ENCODE data around the gene RBCK1. TPM values are rescaled to one million over a fixed set of nuclear protein-coding genes. Genes with fewer than 3 reads are reported as not detected.

RBCK1 gene
- total and polyA plus RNA-seq, 9 of the 15 experiments (the other 6 are each of a cell fraction or from before 2014, with no cell fraction given): 5.9 to 59.3 (median 26.5) TPM

DNA sequence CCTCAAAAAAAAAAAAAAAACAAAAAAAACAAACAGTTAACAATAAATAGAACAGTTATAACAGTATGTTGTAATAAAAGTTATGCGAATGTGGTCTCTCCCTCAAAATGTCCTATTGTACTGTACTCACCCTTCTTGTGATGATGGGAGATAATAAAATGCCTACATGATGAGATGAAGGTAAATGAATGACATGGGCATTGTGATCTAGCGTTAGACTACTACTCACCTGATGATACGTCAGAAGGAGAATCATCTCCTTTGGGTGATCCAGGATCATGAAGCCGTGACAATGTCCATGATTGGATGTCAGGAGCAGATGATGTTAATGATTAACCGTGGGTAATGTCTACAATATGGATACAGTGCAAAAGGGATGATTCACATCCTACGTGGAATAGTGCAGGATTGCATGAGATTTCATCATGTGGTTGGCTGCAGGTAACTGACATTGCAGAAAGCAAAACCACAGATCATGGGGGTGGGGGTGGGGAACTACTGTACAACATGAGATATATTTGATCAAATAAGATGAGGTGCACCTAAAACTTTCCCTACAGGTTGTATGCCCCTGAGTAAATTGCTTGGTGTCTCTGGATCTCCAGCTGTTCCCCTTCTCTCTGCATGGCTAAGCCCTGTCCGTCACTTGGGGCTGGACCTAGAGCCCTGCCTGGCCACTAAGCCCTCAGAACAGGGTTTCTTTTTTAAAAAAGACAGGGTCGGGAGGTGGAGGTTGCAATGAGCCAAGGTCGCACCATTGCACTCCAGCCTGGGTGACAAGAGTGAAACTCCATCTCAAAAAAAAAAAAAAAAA, 6.2 kb upstream of the RBCK1 start (continued):
- 0 out of 2 replicates have a peak, but pooled peaks have one; percentile 26 for TF ChIP-seq CBFA2T3 (IDR thresholded peaks at IDR 0.05)
- TF ChIP-seq, protein P1, sequence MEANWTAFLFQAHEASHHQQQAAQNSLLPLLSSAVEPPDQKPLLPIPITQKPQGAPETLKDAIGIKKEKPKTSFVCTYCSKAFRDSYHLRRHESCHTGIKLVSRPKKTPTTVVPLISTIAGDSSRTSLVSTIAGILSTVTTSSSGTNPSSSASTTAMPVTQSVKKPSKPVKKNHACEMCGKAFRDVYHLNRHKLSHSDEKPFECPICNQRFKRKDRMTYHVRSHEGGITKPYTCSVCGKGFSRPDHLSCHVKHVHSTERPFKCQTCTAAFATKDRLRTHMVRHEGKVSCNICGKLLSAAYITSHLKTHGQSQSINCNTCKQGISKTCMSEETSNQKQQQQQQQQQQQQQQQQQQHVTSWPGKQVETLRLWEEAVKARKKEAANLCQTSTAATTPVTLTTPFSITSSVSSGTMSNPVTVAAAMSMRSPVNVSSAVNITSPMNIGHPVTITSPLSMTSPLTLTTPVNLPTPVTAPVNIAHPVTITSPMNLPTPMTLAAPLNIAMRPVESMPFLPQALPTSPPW (CRISPR knock-in tag; IDR thresholded peaks at IDR 0.05): no peak
- TF ChIP-seq ZBED1 (IDR thresholded peaks at IDR 0.05): no peak
- TF ChIP-seq, protein P2, sequence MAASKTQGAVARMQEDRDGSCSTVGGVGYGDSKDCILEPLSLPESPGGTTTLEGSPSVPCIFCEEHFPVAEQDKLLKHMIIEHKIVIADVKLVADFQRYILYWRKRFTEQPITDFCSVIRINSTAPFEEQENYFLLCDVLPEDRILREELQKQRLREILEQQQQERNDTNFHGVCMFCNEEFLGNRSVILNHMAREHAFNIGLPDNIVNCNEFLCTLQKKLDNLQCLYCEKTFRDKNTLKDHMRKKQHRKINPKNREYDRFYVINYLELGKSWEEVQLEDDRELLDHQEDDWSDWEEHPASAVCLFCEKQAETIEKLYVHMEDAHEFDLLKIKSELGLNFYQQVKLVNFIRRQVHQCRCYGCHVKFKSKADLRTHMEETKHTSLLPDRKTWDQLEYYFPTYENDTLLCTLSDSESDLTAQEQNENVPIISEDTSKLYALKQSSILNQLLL (CRISPR knock-in tag; IDR thresholded peaks at IDR 0.05; ENCODE audit: borderline replicate concordance): no peak
- TF ChIP-seq GTF2A2 (tag; IDR thresholded peaks at IDR 0.05): 0 out of 2 replicates have a peak, but pooled peaks have one; percentile 22
- no peak for TF ChIP-seq MCM5 (IDR thresholded peaks at IDR 0.05; ENCODE audit: low read depth)
- no peak for TF ChIP-seq STAT5A (IDR thresholded peaks at IDR 0.05; ENCODE audit: borderline replicate concordance, low read length)
- TF ChIP-seq SMARCB1 (IDR thresholded peaks at IDR 0.05; ENCODE audit: insufficient read length, low read depth): no peak
- no peak for TF ChIP-seq SREBF2 (CRISPR knock-in tag; IDR thresholded peaks at IDR 0.05)
- TF ChIP-seq, protein P3, sequence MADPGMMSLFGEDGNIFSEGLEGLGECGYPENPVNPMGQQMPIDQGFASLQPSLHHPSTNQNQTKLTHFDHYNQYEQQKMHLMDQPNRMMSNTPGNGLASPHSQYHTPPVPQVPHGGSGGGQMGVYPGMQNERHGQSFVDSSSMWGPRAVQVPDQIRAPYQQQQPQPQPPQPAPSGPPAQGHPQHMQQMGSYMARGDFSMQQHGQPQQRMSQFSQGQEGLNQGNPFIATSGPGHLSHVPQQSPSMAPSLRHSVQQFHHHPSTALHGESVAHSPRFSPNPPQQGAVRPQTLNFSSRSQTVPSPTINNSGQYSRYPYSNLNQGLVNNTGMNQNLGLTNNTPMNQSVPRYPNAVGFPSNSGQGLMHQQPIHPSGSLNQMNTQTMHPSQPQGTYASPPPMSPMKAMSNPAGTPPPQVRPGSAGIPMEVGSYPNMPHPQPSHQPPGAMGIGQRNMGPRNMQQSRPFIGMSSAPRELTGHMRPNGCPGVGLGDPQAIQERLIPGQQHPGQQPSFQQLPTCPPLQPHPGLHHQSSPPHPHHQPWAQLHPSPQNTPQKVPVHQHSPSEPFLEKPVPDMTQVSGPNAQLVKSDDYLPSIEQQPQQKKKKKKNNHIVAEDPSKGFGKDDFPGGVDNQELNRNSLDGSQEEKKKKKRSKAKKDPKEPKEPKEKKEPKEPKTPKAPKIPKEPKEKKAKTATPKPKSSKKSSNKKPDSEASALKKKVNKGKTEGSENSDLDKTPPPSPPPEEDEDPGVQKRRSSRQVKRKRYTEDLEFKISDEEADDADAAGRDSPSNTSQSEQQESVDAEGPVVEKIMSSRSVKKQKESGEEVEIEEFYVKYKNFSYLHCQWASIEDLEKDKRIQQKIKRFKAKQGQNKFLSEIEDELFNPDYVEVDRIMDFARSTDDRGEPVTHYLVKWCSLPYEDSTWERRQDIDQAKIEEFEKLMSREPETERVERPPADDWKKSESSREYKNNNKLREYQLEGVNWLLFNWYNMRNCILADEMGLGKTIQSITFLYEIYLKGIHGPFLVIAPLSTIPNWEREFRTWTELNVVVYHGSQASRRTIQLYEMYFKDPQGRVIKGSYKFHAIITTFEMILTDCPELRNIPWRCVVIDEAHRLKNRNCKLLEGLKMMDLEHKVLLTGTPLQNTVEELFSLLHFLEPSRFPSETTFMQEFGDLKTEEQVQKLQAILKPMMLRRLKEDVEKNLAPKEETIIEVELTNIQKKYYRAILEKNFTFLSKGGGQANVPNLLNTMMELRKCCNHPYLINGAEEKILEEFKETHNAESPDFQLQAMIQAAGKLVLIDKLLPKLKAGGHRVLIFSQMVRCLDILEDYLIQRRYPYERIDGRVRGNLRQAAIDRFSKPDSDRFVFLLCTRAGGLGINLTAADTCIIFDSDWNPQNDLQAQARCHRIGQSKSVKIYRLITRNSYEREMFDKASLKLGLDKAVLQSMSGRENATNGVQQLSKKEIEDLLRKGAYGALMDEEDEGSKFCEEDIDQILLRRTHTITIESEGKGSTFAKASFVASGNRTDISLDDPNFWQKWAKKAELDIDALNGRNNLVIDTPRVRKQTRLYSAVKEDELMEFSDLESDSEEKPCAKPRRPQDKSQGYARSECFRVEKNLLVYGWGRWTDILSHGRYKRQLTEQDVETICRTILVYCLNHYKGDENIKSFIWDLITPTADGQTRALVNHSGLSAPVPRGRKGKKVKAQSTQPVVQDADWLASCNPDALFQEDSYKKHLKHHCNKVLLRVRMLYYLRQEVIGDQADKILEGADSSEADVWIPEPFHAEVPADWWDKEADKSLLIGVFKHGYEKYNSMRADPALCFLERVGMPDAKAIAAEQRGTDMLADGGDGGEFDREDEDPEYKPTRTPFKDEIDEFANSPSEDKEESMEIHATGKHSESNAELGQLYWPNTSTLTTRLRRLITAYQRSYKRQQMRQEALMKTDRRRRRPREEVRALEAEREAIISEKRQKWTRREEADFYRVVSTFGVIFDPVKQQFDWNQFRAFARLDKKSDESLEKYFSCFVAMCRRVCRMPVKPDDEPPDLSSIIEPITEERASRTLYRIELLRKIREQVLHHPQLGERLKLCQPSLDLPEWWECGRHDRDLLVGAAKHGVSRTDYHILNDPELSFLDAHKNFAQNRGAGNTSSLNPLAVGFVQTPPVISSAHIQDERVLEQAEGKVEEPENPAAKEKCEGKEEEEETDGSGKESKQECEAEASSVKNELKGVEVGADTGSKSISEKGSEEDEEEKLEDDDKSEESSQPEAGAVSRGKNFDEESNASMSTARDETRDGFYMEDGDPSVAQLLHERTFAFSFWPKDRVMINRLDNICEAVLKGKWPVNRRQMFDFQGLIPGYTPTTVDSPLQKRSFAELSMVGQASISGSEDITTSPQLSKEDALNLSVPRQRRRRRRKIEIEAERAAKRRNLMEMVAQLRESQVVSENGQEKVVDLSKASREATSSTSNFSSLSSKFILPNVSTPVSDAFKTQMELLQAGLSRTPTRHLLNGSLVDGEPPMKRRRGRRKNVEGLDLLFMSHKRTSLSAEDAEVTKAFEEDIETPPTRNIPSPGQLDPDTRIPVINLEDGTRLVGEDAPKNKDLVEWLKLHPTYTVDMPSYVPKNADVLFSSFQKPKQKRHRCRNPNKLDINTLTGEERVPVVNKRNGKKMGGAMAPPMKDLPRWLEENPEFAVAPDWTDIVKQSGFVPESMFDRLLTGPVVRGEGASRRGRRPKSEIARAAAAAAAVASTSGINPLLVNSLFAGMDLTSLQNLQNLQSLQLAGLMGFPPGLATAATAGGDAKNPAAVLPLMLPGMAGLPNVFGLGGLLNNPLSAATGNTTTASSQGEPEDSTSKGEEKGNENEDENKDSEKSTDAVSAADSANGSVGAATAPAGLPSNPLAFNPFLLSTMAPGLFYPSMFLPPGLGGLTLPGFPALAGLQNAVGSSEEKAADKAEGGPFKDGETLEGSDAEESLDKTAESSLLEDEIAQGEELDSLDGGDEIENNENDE (IDR thresholded peaks at IDR 0.05; ENCODE audit: low read depth, low read length): no peak
- peak; percentile 69; the same call in 1 of the 2 replicates for TF ChIP-seq SMARCE1 (IDR thresholded peaks at IDR 0.05)
